Measurements from ENCODE around the gene LRRC3.

GRCh38 chr21:44471341-44471740 lies 16.0 kb downstream of the LRRC3 start:
- TF ChIP-seq CTCF (conservative IDR thresholded peaks at IDR 0.05; ENCODE audit: low read length) (no peak), EZH2phosphoT487 (IDR thresholded peaks at IDR 0.05; ENCODE audit: borderline replicate concordance, low read depth, low read length) (no peak)
